KMS-11 (cell line): ENCODE measurements around the gene HSP90AA1.
"Not testable (repeated sequence)": the region's sequence is repeated elsewhere in the genome, so short reads cannot be mapped to it uniquely, and the experiment has no call there.

Source experiments
- H2AFZ ChIP-seq: fragments of 200-600 bp; sonication (generic); 2 replicates; pipeline ENCODE4 v1.6.1; 2016; ENCODE audit warnings: antibody characterized with exemption, mixed run types, low read depth
- H3K27ac ChIP-seq: fragments of 200-600 bp; sonication (generic); 2 replicates; pipeline ENCODE4 v1.6.1; 2016; ENCODE audit warnings: mild to moderate bottlenecking, mixed run types
- H3K27me3 ChIP-seq: fragments of 200-600 bp; sonication (generic); 2 replicates; pipeline ENCODE4 v1.6.1; 2017; ENCODE audit warnings: mild to moderate bottlenecking, low read depth, mixed run types, moderate library complexity; ENCODE audit not compliant: insufficient read depth
- H3K36me3 ChIP-seq: fragments of 200-600 bp; sonication (generic); 2 replicates; pipeline ENCODE4 v1.6.1; 2017; ENCODE audit warnings: mild to moderate bottlenecking, mixed run types; ENCODE audit not compliant: insufficient read depth
- H3K4me1 ChIP-seq: fragments of 200-600 bp; sonication (generic); 2 replicates; pipeline ENCODE4 v1.6.1; 2016; ENCODE audit warnings: mild to moderate bottlenecking, low read depth, mixed run types; ENCODE audit not compliant: poor library complexity, severe bottlenecking
- H3K4me2 ChIP-seq: fragments of 200-600 bp; sonication (generic); 2 replicates; pipeline ENCODE4 v1.7.0; 2016; ENCODE audit warnings: mild to moderate bottlenecking, mixed run types
- H3K4me3 ChIP-seq: fragments of 200-600 bp; sonication (generic); IDR thresholded peaks from 2 replicates; pipeline ENCODE4 v1.6.1; 2017; ENCODE audit warnings: low read depth, low read length, mixed read lengths; ENCODE audit not compliant: insufficient read depth
- H3K79me2 ChIP-seq: fragments of 200-600 bp; sonication (generic); 2 replicates; pipeline ENCODE4 v1.6.1; 2016; ENCODE audit warnings: low read depth, mixed run types; ENCODE audit not compliant: insufficient read depth
- H3K9ac ChIP-seq: fragments of 200-600 bp; sonication (generic); 2 replicates; pipeline ENCODE4 v1.6.1; 2016; ENCODE audit warnings: mild to moderate bottlenecking, mixed run types
- H4K20me1 ChIP-seq: fragments of 200-600 bp; sonication (generic); 2 replicates; pipeline ENCODE4 v1.6.1; 2016; ENCODE audit warnings: mild to moderate bottlenecking, mixed run types; ENCODE audit not compliant: insufficient read depth
- CTCF ChIP-seq: fragments of 200-600 bp; sonication (generic); conservative IDR thresholded peaks from 2 replicates; pipeline ENCODE4 v1.6.1; 2017; ENCODE audit warnings: low read depth, mild to moderate bottlenecking, antibody characterized with exemption, low read length, moderate library complexity, mixed read lengths

The HSP90AA1 gene

GRCh38 chr14:102086972-102087761 lies at the start of gene HSP90AA1:
Gene HSP90AA1, minus strand, starts transcription at chr14:102087044. Its CDS starts 666 bp downstream, at chr14:102086378.
- H3K79me2 ChIP-seq, result peaks cover 40% of the 10 kb centered on the region
- H3K36me3 ChIP-seq, result peaks cover 34% of the 10 kb centered on the region; the same call in 1 of the 2 replicates
- peak within 1 kb of the TSS; percentile 82 for H3K27ac ChIP-seq
- no peaks in the 10 kb centered on the region for H3K27me3 ChIP-seq
- TF ChIP-seq CTCF, result no peak
- peak within 1 kb of the TSS; percentile 97 for H3K9ac ChIP-seq
- peaks cover 36% of the 10 kb centered on the region for H3K4me1 ChIP-seq
- H3K4me3 ChIP-seq, result peak within 1 kb of the TSS; percentile 52
- peak within 1 kb of the TSS; percentile 87 for H3K4me2 ChIP-seq
- peak within 1 kb of the TSS; percentile 91 for H2AFZ ChIP-seq
- peaks cover 34% of the 10 kb centered on the region for H4K20me1 ChIP-seq

- not testable (repeated sequence) for H3K36me3 ChIP-seq, H2AFZ ChIP-seq, H3K4me3 ChIP-seq, H3K79me2 ChIP-seq, H3K27ac ChIP-seq, H4K20me1 ChIP-seq, H3K4me2 ChIP-seq, H3K27me3 ChIP-seq, H3K9ac ChIP-seq
- H3K4me1 ChIP-seq, result peaks cover 11% of the 10 kb centered on the region
Measured at GRCh38 chr14:102135456-102135855, 48.6 kb upstream of the HSP90AA1 start.

GRCh38 chr14:102134719-102135118 lies 47.9 kb upstream of the HSP90AA1 start:
- not testable (repeated sequence) for H3K36me3 ChIP-seq, H3K27me3 ChIP-seq, H3K9ac ChIP-seq, H3K4me2 ChIP-seq, H3K4me3 ChIP-seq, H3K79me2 ChIP-seq, H4K20me1 ChIP-seq, H3K27ac ChIP-seq, H2AFZ ChIP-seq
- H3K4me1 ChIP-seq, result peaks cover 11% of the 10 kb centered on the region

GRCh38 chr14:102134021-102134420 lies 47.2 kb upstream of the HSP90AA1 start:
- not testable (repeated sequence) for H3K27me3 ChIP-seq, H4K20me1 ChIP-seq, H2AFZ ChIP-seq, H3K4me2 ChIP-seq, H3K27ac ChIP-seq, H3K79me2 ChIP-seq, H3K36me3 ChIP-seq, H3K9ac ChIP-seq, H3K4me3 ChIP-seq
- peaks cover 11% of the 10 kb centered on the region for H3K4me1 ChIP-seq

GRCh38 chr14:102131741-102132140 lies 44.9 kb upstream of the HSP90AA1 start:
- no peaks in the 10 kb centered on the region for H3K27me3 ChIP-seq
- no peak overlapping the region for H2AFZ ChIP-seq
- no peak for TF ChIP-seq CTCF
- no peaks in the 10 kb centered on the region for H4K20me1 ChIP-seq
- H3K9ac ChIP-seq, result no peak overlapping the region
- no peaks in the 10 kb centered on the region for H3K36me3 ChIP-seq
- no peak overlapping the region for H3K4me3 ChIP-seq
- no peak overlapping the region for H3K27ac ChIP-seq
- no peak overlapping the region for H3K4me2 ChIP-seq
- no peaks in the 10 kb centered on the region for H3K79me2 ChIP-seq
- no peaks in the 10 kb centered on the region for H3K4me1 ChIP-seq
